Myocyte (in vitro differentiated cells): ENCODE measurements around the gene CTSZ. TPM values are rescaled to one million over a fixed set of nuclear protein-coding genes. Genes with fewer than 3 reads are reported as not detected.
"Not testable (repeated sequence)": the region's sequence is repeated elsewhere in the genome, so short reads cannot be mapped to it uniquely, and the experiment has no call there.

Source experiments
- DNase-seq: peaks from one replicate; pipeline ENCODE4 v3.0.0-alpha.2; 2012; ENCODE audit warnings: low read depth
- polyA plus RNA-seq: library from polyadenylated mRNA; unstranded; fragments of >200 nt; gene quantifications from one replicate; pipeline ENCODE4 v1.2.1, GENCODE V29; 2012; ENCODE audit warnings: missing spikeins
- total RNA-seq: library from RNA; depleted of rRNA; stranded (reverse); fragments of >200 nt; gene quantifications from 2 replicates; pipeline ENCODE4 v1.2.3, GENCODE V29; 2014

Gene CTSZ
- total RNA-seq, result 69.6 and 74.7 TPM in 2 replicates
- 311 TPM for polyA plus RNA-seq

GRCh38 chr20:59006864-59007664, at the start of gene CTSZ:
TSS of gene CTSZ (minus strand) at chr20:59007254. CDS start at chr20:59007128, 126 bp downstream.
- DNase-seq, result peak; percentile 51

- DNase-seq, result no peak
Observed at GRCh38 chr20:59055302-59055701, 48.2 kb upstream of the CTSZ start.

GRCh38 chr20:59051666-59052185, 44.7 kb upstream of the CTSZ start:
- DNase-seq, result no peak

GRCh38 chr20:59050437-59050836, 43.4 kb upstream of the CTSZ start:
- no peak for DNase-seq

GRCh38 chr20:59048681-59049030, 41.6 kb upstream of the CTSZ start:
- DNase-seq, result no peak

GRCh38 chr20:59047938-59048680, 41.1 kb upstream of the CTSZ start:
- DNase-seq, result no peak

GRCh38 chr20:59046862-59047261, 39.8 kb upstream of the CTSZ start:
- DNase-seq, result no peak

GRCh38 chr20:59044796-59045195, 37.7 kb upstream of the CTSZ start:
- no peak for DNase-seq

GRCh38 chr20:59044295-59044694, 37.2 kb upstream of the CTSZ start:
- no peak for DNase-seq

GRCh38 chr20:59043698-59044097, 36.6 kb upstream of the CTSZ start:
- DNase-seq, result no peak

GRCh38 chr20:59042796-59043631, 36.0 kb upstream of the CTSZ start:
- DNase-seq, result peak; percentile 94

GRCh38 chr20:59042151-59042795, 35.2 kb upstream of the CTSZ start, which contains the start of gene PRELID3B:
TSS of gene PRELID3B (minus strand) at chr20:59042786. CDS start at chr20:59042730, 56 bp downstream.
- peak; percentile 36 for DNase-seq

- DNase-seq, result not testable (repeated sequence)
Observed at GRCh38 chr20:59041487-59041886, 34.4 kb upstream of the CTSZ start.

- DNase-seq, result no peak
Observed at GRCh38 chr20:59040667-59041066, 33.6 kb upstream of the CTSZ start.

- DNase-seq, result no peak
Observed at GRCh38 chr20:59039233-59039632, 32.2 kb upstream of the CTSZ start.

GRCh38 chr20:59037386-59037785, 30.3 kb upstream of the CTSZ start:
- no peak for DNase-seq

- DNase-seq, result no peak
Observed at GRCh38 chr20:59035381-59035780, 28.3 kb upstream of the CTSZ start.

- DNase-seq, result no peak
Observed at GRCh38 chr20:59033616-59034165, 26.6 kb upstream of the CTSZ start.

GRCh38 chr20:59033093-59033492, 26.0 kb upstream of the CTSZ start:
- no peak for DNase-seq

- no peak for DNase-seq
Observed at GRCh38 chr20:59032713-59033059, 25.6 kb upstream of the CTSZ start.
